ENCODE results near the gene LARP6. TPM values are rescaled to one million over a fixed set of nuclear protein-coding genes. Genes with fewer than 3 reads are reported as not detected.

Gene LARP6
- total RNA-seq, 2 donors from 2014 or later = 0.23 TPM; not detected in 1

GRCh38 chr15:70789213-70789612, 64.7 kb downstream of the LARP6 start:
- ATAC-seq (no peak), DNase-seq (ENCODE audit: low spot score in 2 of 2) (no peak)
- no peaks in the 10 kb centered on the region for H3K9me3 Mint-ChIP-seq
- no peak overlapping the region for H3K27ac Mint-ChIP-seq
- no peaks in the 10 kb centered on the region for H3K36me3 Mint-ChIP-seq

- DNase-seq (ENCODE audit: low spot score in 2 of 2) (no peak), ATAC-seq (no peak)
- Mint-ChIP-seq H3K9me3 (no peaks in the 10 kb centered on the region), H3K27ac (no peak overlapping the region), H3K36me3 (no peaks in the 10 kb centered on the region)
These were observed 65.6 kb downstream of the LARP6 start for GRCh38 chr15:70788114-70789049.

GRCh38 chr15:70786996-70787395, 67.0 kb downstream of the LARP6 start:
- no peak for ATAC-seq
- Mint-ChIP-seq H3K36me3 (no peaks in the 10 kb centered on the region), H3K27ac (no peak overlapping the region), H3K9me3 (no peaks in the 10 kb centered on the region)
- no peak for DNase-seq (ENCODE audit: low spot score in 2 of 2)

GRCh38 chr15:70783610-70784022, 70.3 kb downstream of the LARP6 start:
- DNase-seq (ENCODE audit: low spot score in 2 of 2) (no peak), ATAC-seq (no peak)
- H3K36me3 Mint-ChIP-seq = no peaks in the 10 kb centered on the region
- H3K27ac Mint-ChIP-seq = no peak overlapping the region
- no peaks in the 10 kb centered on the region for H3K9me3 Mint-ChIP-seq

- DNase-seq (ENCODE audit: low spot score in 2 of 2) = no peak
- no peaks in the 10 kb centered on the region for H3K36me3 Mint-ChIP-seq
- no peak overlapping the region for H3K27ac Mint-ChIP-seq
- ATAC-seq = no peak
- H3K9me3 Mint-ChIP-seq = no peaks in the 10 kb centered on the region
These were observed 70.9 kb downstream of the LARP6 start for GRCh38 chr15:70783041-70783440.

GRCh38 chr15:70781236-70781635, 72.7 kb downstream of the LARP6 start:
- no peaks in the 10 kb centered on the region for H3K9me3 Mint-ChIP-seq
- no peaks in the 10 kb centered on the region for H3K36me3 Mint-ChIP-seq
- H3K27ac Mint-ChIP-seq = no peak overlapping the region
- DNase-seq (ENCODE audit: low spot score in 2 of 2) = no peak
- no peak for ATAC-seq

Other genes with a start within 250 kb of the LARP6 start
- 1 to 10 TPM; 2.8 to 7.7 TPM for gene UACA, start 90.6 kb downstream of the LARP6 start, total RNA-seq
- gene THAP10, start 38.3 kb upstream of the LARP6 start, total RNA-seq = under 1 TPM in 1 of 2 donors, not detected in 1; 0.19 TPM
- not detected for gene LRRC49, start 38.7 kb upstream of the LARP6 start, total RNA-seq